Esophagus muscularis mucosa (tissue), 4 donors: ENCODE data around the gene PSMB7.

Experiments used
- CTCF ChIP-seq, 3 experiments: fragments of 200-600 bp in 2 of 3; fragments of 450-650 bp in 1 of 3; sonication (generic) in 2 of 3; IDR thresholded peaks; one replicate each; pipeline ENCODE4 v1.5.1; 2017 to 2019; ENCODE audit warnings: antibody characterized with exemption in 3 of 3, mild to moderate bottlenecking in 2 of 3, moderate library complexity in 1 of 3
- EP300 ChIP-seq: sonication (generic); formaldehyde crosslinking; IDR thresholded peaks from one replicate; pipeline ENCODE4 v1.6.1; 2017; ENCODE audit warnings: antibody characterized with exemption
- POLR2A ChIP-seq: fragments of 450-650 bp; IDR thresholded peaks from one replicate; pipeline ENCODE4 v1.6.1; 2017; ENCODE audit warnings: antibody characterized with exemption, moderate library complexity, mild to moderate bottlenecking, low read depth

GRCh38 chr9:124328285-124328684, 87.0 kb downstream of the PSMB7 start:
- TF ChIP-seq EP300 (no peak), CTCF (IDR thresholded peaks at IDR 0.05) (no peak), POLR2A (no peak)
